Spinal cord (tissue), 10 donors: Measurements from ENCODE around the gene SLC2A4. TPM values are rescaled to one million over a fixed set of nuclear protein-coding genes. Genes with fewer than 3 reads are reported as not detected.
A peak's percentile ranks its signal among the peaks of the same experiment; 100 is the strongest.

Experiments
- DNase-seq, 6 donors: peaks; one replicate each; pipeline versions ENCODE4 v3.0.0 to v3.0.0-alpha.2; 2013 to 2015; ENCODE audit warnings: low spot score in 6 of 6, low read depth in 4 of 6
- H3K27ac ChIP-seq: one replicate; pipeline ENCODE4 v1.5.1; 2013; ENCODE audit warnings: low read depth, low read length, control low read depth
- H3K27me3 ChIP-seq: one replicate; pipeline ENCODE4 v1.6.1; 2013; ENCODE audit warnings: low read length; ENCODE audit not compliant: control insufficient read depth, insufficient read depth
- H3K36me3 ChIP-seq: one replicate; pipeline ENCODE4 v1.6.1; 2013; ENCODE audit warnings: low read length; ENCODE audit not compliant: control insufficient read depth, insufficient read depth
- H3K4me1 ChIP-seq: one replicate; pipeline ENCODE4 v1.6.1; 2013; ENCODE audit warnings: low read length; ENCODE audit not compliant: control insufficient read depth, insufficient read depth
- H3K4me3 ChIP-seq: one replicate; pipeline ENCODE4 v1.5.1; 2013; ENCODE audit warnings: low read depth, low read length, control low read depth
- H3K9me3 ChIP-seq: one replicate; pipeline ENCODE4 v1.6.1; 2013; ENCODE audit warnings: low read length; ENCODE audit not compliant: control insufficient read depth, insufficient read depth
- WGBS: methylation state at CpG from one replicate; pipeline ENCODE4 v1.1.5; 2013; ENCODE audit warnings: missing lambda C conversion rate; ENCODE audit not compliant: insufficient coverage; 5-methylcytosine and 5-hydroxymethylcytosine counted together
- polyA plus RNA-seq, 2 donors: library from polyadenylated mRNA; unstranded; fragments of 120-200 nt; gene quantifications; one replicate each; pipeline ENCODE4 v1.2.1, GENCODE V29; 2013; ENCODE audit not compliant: insufficient read length in 2 of 2
- total RNA-seq, 2 donors: library from RNA; depleted of rRNA in 1 of 2; stranded (reverse); fragments of 120-200 nt in 1 of 2; fragments of >200 nt in 1 of 2; gene quantifications; one replicate each; pipeline versions ENCODE4 v1.2.3 to v1.2.4, GENCODE V29; 2013 to 2014
- donor health status: healthy.

The SLC2A4 gene
- total and polyA plus RNA-seq, 4 donors, result 0.48 to 1.9 (median 0.69) TPM

GRCh38 chr17:7256766-7257456 lies 24.6 kb upstream of the SLC2A4 start:
- H3K4me3 ChIP-seq, result no peak overlapping the region
- H3K4me1 ChIP-seq, result peaks cover 19% of the 10 kb centered on the region
- 94% methylated on average over 7 of the region's 8 CpGs for WGBS
- no peak overlapping the region for H3K27ac ChIP-seq
- peaks cover 57% of the 10 kb centered on the region for H3K36me3 ChIP-seq
- peaks cover 20% of the 10 kb centered on the region for H3K27me3 ChIP-seq
- DNase-seq, result no peak
- H3K9me3 ChIP-seq, result no peaks in the 10 kb centered on the region

- WGBS, result 91% methylated on average over 6 of the region's 7 CpGs
- peaks cover 57% of the 10 kb centered on the region for H3K36me3 ChIP-seq
- DNase-seq, result no peak
- H3K27ac ChIP-seq, result no peak overlapping the region
- H3K4me1 ChIP-seq, result peaks cover 24% of the 10 kb centered on the region
- H3K4me3 ChIP-seq, result no peak overlapping the region
- H3K9me3 ChIP-seq, result no peaks in the 10 kb centered on the region
- H3K27me3 ChIP-seq, result peaks cover 40% of the 10 kb centered on the region
Observed at GRCh38 chr17:7258731-7259554, 22.6 kb upstream of the SLC2A4 start.

- no peak overlapping the region for H3K4me3 ChIP-seq
- H3K9me3 ChIP-seq, result no peaks in the 10 kb centered on the region
- 88% methylated on average over 1 of the region's 6 CpGs for WGBS
- H3K27ac ChIP-seq, result no peak overlapping the region
- peaks cover 55% of the 10 kb centered on the region for H3K36me3 ChIP-seq
- H3K27me3 ChIP-seq, result peaks cover 45% of the 10 kb centered on the region
- H3K4me1 ChIP-seq, result peaks cover 24% of the 10 kb centered on the region
- no peak for DNase-seq
Observed at GRCh38 chr17:7259555-7259889, 22.0 kb upstream of the SLC2A4 start.

GRCh38 chr17:7260151-7260550 lies 21.4 kb upstream of the SLC2A4 start:
- H3K27ac ChIP-seq, result no peak overlapping the region
- no peaks in the 10 kb centered on the region for H3K9me3 ChIP-seq
- H3K4me3 ChIP-seq, result no peak overlapping the region
- WGBS, result 100% methylated on average over 3 of the region's 4 CpGs
- H3K36me3 ChIP-seq, result peaks cover 49% of the 10 kb centered on the region
- H3K4me1 ChIP-seq, result peaks cover 24% of the 10 kb centered on the region
- no peak for DNase-seq
- H3K27me3 ChIP-seq, result peaks cover 47% of the 10 kb centered on the region

GRCh38 chr17:7260651-7261378 lies 20.7 kb upstream of the SLC2A4 start:
- Histone ChIP-seq H3K36me3 (peaks cover 43% of the 10 kb centered on the region), H3K9me3 (no peaks in the 10 kb centered on the region), H3K4me1 (peaks cover 24% of the 10 kb centered on the region), H3K27ac (no peak overlapping the region), H3K27me3 (peaks cover 48% of the 10 kb centered on the region), H3K4me3 (peak overlapping the region; percentile 9)
- WGBS, result 6% methylated on average over 54 of the region's 54 CpGs
- no peak for DNase-seq

GRCh38 chr17:7261379-7262191 lies 19.9 kb upstream of the SLC2A4 start:
- Histone ChIP-seq H3K4me3 (peak overlapping the region; percentile 9), H3K9me3 (no peaks in the 10 kb centered on the region), H3K36me3 (peaks cover 35% of the 10 kb centered on the region), H3K4me1 (peaks cover 24% of the 10 kb centered on the region), H3K27ac (no peak overlapping the region), H3K27me3 (peaks cover 50% of the 10 kb centered on the region)
- 2% methylated on average over 69 of the region's 71 CpGs for WGBS
- no peak for DNase-seq

- Histone ChIP-seq H3K4me1 (peaks cover 24% of the 10 kb centered on the region), H3K9me3 (no peaks in the 10 kb centered on the region), H3K4me3 (peak within 1 kb of the TSS; percentile 9), H3K27me3 (peaks cover 53% of the 10 kb centered on the region), H3K27ac (no peak within 1 kb of the TSS), H3K36me3 (peaks cover 27% of the 10 kb centered on the region)
- WGBS, result under 1% methylated on average over 64 of the region's 64 CpGs
- no peak for DNase-seq
Observed at GRCh38 chr17:7262192-7262934, 19.2 kb upstream of the SLC2A4 start, which contains the start of gene CLDN7. CLDN7 (minus strand) TSS chr17:7262478; CDS start chr17:7262043, 435 bp downstream.

GRCh38 chr17:7262935-7263800 lies 18.4 kb upstream of the SLC2A4 start:
- H3K4me3 ChIP-seq, result no peak overlapping the region
- 14% methylated on average over 18 of the region's 26 CpGs for WGBS
- peaks cover 53% of the 10 kb centered on the region for H3K27me3 ChIP-seq

More at GRCh38 chr17:7262935-7263800, 18.4 kb upstream of the SLC2A4 start:
- DNase-seq, result no peak
- no peaks in the 10 kb centered on the region for H3K9me3 ChIP-seq
- H3K4me1 ChIP-seq, result peaks cover 24% of the 10 kb centered on the region
- no peak overlapping the region for H3K27ac ChIP-seq
- H3K36me3 ChIP-seq, result peaks cover 19% of the 10 kb centered on the region
